Mononuclear cell (primary cell): ENCODE data around the gene ZBTB8OS. TPM values are rescaled to one million over a fixed set of nuclear protein-coding genes. Genes with fewer than 3 reads are reported as not detected.
"Not testable (repeated sequence)": the region's sequence is repeated elsewhere in the genome, so short reads cannot be mapped to it uniquely, and the experiment has no call there.

Experiments
- H3K27me3 ChIP-seq: 2 replicates; pipeline ENCODE4 v1.6.0; 2011; ENCODE audit warnings: low read length, control low read depth; ENCODE audit not compliant: insufficient read depth
- H3K4me1 ChIP-seq: 2 replicates; pipeline ENCODE4 v1.5.1; 2011; ENCODE audit warnings: mild to moderate bottlenecking, low read length, control low read depth; ENCODE audit not compliant: insufficient read depth
- H3K4me3 ChIP-seq: 2 replicates; pipeline ENCODE4 v1.5.1; 2011; ENCODE audit warnings: mild to moderate bottlenecking, low read length, moderate library complexity
- H3K9me3 ChIP-seq: 2 replicates; pipeline ENCODE4 v1.5.1; 2011; ENCODE audit warnings: low read depth, mild to moderate bottlenecking, control low read depth, low read length
- total RNA-seq: library from RNA; depleted of rRNA; stranded (reverse); fragments of >200 nt; gene quantifications from one replicate; pipeline ENCODE4 v1.2.3, GENCODE V29; 2012

ZBTB8OS gene
- total RNA-seq, 1 donor, result 34.5 TPM

DNA sequence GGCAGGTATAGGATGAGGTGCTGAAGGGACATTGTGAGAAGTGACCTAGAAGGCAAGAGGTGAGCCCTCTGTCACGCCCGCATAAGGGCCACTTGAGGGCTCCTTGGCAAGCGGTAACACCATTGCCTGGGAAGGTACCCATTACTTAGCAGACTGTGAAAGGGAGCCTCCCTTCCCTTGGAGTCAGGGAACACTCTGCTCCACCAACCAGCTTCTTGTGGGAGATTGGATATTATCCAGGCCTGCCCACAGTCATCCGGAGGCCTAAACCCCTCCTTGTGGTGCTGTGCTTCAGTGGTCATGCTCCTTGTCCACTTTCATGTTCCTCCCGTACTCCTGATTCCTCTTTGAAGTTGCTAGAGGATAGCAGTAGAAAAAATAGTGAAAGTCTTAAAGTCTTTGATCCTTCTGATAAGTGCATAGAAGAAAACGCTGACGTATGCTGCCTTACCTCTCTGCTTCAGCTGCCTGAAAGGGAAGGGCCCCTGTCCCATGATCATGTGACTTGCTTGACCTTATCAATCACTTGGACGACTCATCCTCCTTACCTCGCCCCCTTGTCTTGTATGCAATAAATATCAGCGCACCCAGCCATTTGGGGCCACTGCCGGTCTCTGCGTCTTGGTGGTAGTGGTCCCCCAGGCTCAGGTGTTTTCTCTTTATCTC lies 16.7 kb upstream of the ZBTB8OS start:
- H3K4me1 ChIP-seq, result no peaks in the 10 kb centered on the region
- no peaks in the 10 kb centered on the region for H3K9me3 ChIP-seq
- H3K4me3 ChIP-seq, result no peak overlapping the region

GRCh38 chr1:32665915-32666314 lies 15.6 kb upstream of the ZBTB8OS start:
- Histone ChIP-seq H3K4me1 (no peaks in the 10 kb centered on the region), H3K4me3 (no peak overlapping the region), H3K9me3 (no peaks in the 10 kb centered on the region), H3K27me3 (no peaks in the 10 kb centered on the region)

More for the DNA sequence above, 16.7 kb upstream of the ZBTB8OS start:
- no peaks in the 10 kb centered on the region for H3K27me3 ChIP-seq

DNA sequence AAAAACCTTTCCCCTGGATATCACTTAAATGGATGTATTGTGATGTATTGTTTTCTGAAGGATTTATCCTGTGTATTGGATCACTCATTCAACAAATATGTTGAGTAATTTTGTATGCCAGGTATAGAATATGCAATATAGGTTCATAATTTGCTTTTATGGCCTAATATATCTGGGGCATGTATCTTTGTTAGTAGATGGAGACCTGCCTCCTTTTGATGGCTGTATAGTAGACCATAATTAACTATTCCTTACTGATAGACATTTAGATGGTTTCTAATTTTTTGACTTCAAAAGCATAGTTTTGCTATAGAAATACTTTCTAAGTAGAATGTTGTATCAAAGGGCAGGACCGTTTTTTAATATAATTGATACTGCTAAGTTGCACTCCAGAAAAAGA lies 9.2 kb upstream of the ZBTB8OS start:
- no peaks in the 10 kb centered on the region for H3K9me3 ChIP-seq
- no peak overlapping the region for H3K4me3 ChIP-seq
- no peaks in the 10 kb centered on the region for H3K27me3 ChIP-seq
- peaks cover 4% of the 10 kb centered on the region for H3K4me1 ChIP-seq

GRCh38 chr1:32652244-32652962 lies 2.1 kb upstream of the ZBTB8OS start:
- H3K4me3 ChIP-seq, result no peak overlapping the region
- no peaks in the 10 kb centered on the region for H3K9me3 ChIP-seq
- H3K27me3 ChIP-seq, result no peaks in the 10 kb centered on the region
- H3K4me1 ChIP-seq, result peaks cover 44% of the 10 kb centered on the region

- H3K4me1 ChIP-seq, result peaks cover 44% of the 10 kb centered on the region
- no peaks in the 10 kb centered on the region for H3K27me3 ChIP-seq
- peak overlapping the region; percentile 71 for H3K4me3 ChIP-seq
- no peaks in the 10 kb centered on the region for H3K9me3 ChIP-seq
Observed at GRCh38 chr1:32651461-32652073, 1.2 kb upstream of the ZBTB8OS start.

DNA sequence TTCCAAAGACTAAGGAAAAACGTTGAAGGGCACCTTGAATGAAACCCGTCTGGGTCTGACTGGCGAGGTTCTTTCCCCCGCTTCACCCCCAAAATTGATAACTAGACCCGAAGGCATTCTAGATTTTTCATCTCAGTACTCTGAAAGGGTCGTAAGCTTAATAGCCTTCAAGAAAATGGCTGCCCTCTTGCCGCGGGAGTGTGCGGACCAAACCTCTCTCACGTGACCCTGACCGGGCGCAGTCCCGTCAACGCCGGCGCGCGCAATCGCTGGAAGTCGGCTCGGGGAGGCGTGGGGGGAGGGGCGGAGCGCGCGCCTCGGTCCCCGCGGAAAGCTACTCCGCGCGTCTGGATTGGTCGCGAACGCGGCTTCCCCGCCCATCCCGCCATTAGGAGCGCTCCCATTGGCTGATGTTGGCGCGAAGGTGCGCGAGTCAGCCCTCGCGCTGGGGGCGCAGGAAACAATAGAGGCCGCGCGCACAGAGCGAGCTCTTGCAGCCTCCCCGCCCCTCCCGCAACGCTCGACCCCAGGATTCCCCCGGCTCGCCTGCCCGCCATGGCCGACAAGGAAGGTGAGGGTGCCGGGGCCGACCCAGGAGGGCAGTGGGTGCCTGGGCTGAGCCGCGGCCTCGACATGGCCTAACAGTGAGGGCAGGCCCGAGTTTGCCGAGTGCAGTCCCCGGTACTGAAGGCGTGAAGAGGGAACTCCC lies 556 bp upstream of the ZBTB8OS start, which contains the start of gene RBBP4:
Gene RBBP4 (plus strand): TSS at position 457 of the 709 bp plus-strand sequence. CDS start 99 bp downstream, at position 556.
- Histone ChIP-seq H3K27me3 (no peaks in the 10 kb centered on the region), H3K9me3 (no peaks in the 10 kb centered on the region), H3K4me1 (peaks cover 44% of the 10 kb centered on the region), H3K4me3 (peak within 1 kb of the TSS; percentile 71)

DNA sequence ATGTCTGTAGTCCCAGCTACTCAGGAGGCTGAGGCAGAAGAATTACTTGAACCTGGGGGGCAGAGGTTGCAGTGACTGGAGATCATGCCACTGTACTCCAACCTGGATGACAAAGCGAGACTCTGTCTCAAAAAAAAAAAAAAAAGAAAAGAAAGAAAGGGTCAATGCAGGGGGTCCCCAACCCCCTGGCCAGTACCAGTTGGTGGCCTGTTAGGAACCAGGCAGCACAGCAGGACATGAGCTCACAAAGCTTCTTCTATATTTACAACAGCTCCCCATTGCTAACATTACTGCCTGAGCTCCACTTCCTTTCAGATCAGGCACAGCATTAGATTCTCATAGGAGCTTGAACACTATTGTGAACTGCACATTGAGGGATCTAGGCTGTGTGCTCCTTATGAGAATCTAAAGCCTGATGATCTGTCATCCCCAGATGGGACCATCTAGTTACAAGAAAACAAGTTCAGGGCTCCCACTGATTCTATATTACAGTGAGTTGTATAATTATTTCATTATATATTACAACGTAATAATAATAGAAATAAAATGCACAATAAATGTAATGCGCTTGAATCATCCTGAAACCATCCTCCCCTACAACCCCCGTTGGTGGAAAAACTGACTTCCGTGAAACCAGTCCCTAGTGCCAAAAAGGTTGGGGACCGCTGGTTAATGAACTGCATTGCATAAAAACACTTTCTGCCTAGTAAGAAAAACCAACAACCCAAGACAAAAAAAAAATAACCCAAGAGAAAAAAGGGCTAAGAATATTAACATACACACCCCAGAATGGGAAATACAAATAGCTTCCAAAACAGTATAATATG lies 2.8 kb downstream of the ZBTB8OS start:
- H3K4me1 ChIP-seq, result peaks cover 31% of the 10 kb centered on the region
- no peaks in the 10 kb centered on the region for H3K27me3 ChIP-seq
- no peak overlapping the region for H3K4me3 ChIP-seq
- no peaks in the 10 kb centered on the region for H3K9me3 ChIP-seq

GRCh38 chr1:32644426-32644825 lies 5.9 kb downstream of the ZBTB8OS start:
- Histone ChIP-seq H3K27me3 (no peaks in the 10 kb centered on the region), H3K9me3 (no peaks in the 10 kb centered on the region), H3K4me1 (peaks cover 16% of the 10 kb centered on the region), H3K4me3 (no peak overlapping the region)

- H3K4me1 ChIP-seq, H3K27me3 ChIP-seq, H3K4me3 ChIP-seq, H3K9me3 ChIP-seq: not testable (repeated sequence)
Observed at GRCh38 chr1:32642292-32642827, 8.0 kb downstream of the ZBTB8OS start.

DNA sequence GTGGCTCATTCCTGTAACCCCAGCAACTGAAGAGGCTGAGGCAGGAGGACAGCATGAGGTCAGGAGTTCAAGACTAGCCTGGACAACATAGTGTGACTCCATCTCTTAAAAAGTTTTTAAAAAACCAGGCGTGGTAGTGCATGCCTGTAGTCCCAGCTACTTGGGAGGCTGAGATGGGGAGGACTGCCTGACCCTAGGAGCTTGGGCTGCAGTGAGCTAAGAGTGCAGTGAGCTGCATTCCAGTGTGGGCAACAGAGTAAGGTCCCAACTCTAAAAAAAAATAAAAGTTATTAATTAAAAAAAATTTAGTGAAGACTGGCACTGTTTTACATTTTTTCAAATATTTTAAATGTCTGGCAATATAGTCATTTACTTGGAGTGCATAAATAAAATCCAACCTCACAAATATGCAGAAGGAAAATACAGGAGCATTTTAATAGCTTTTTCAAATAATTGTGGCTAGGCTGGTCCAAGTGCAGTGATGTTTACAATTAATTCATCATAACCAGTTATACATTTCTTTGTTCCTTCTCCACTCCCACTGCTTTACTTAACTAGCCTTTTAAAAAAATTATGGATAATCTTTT lies 10.8 kb downstream of the ZBTB8OS start:
- H3K4me3 ChIP-seq, result no peak overlapping the region
- no peaks in the 10 kb centered on the region for H3K9me3 ChIP-seq
- no peaks in the 10 kb centered on the region for H3K27me3 ChIP-seq
- H3K4me1 ChIP-seq, result peaks cover 5% of the 10 kb centered on the region

DNA sequence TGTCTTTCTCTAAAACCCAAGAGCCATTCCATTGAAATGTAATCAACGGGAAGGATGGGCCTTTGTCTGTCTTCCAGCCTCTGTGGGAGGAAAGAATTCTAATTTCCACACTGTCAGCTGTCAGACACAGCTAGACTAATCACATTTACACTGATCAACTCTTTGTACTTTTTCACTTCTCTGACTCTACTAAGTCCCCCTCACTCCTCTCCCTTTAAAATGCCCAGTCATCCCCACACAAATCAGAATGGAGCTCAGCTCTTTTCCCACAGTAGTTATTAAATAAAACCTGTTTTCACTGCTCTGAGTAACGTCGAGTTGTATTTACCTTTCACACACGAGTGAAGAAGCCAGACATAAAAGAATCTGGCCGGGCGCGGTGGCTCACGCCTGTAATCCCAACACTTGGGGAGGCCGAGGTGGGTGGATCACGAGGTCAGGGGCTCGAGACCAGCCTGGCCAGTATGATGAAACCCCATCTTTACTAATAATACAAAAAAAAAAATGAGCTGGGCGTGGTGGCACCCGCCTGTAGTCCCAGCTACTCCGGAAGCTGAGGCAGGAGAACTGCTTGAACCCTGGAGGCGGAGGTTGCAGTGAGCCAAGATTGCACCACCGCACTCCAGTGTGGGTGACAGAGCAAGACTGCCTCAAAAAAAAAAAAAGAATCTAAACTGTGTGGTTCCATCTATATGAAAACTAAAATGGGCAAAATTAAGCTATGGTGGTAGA lies 13.3 kb downstream of the ZBTB8OS start:
- Histone ChIP-seq H3K27me3 (no peaks in the 10 kb centered on the region), H3K9me3 (no peaks in the 10 kb centered on the region), H3K4me3 (no peak overlapping the region), H3K4me1 (peaks cover 5% of the 10 kb centered on the region)

DNA sequence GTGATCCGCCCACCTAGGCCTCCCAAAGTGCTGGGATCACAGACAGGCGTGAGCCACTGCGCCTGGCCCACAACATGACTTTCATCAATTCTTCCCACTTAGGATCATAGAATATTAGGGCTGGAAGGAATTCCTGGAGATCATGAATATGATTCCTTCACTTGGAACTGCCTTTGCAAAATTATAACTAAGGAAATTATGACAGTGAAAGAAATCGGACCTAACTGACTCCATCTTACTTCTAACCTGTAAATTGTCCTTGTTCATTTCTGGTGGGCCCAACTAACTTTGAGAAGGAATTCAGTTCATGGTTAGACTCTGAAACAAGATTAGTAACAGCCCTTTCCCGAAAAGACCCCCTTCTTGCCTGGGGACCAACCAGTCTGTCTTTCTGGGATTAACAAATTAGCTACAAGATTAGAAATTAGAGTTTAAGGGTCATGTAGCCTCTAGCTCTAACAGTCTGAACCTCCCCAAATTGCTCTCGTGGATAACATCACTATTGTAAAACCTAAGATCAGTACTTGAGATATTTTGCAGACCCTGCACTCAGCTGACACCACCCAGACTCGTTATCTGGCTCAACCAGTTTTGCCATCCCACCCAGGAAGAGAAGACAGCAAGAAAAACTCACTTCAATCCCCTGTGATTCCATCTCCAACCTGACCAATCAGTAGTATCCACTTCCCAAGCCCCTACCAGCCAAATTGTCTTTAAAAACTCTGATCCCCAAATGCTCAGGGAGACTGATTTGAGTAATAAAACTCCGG lies 14.7 kb downstream of the ZBTB8OS start:
- Histone ChIP-seq H3K4me3 (no peak overlapping the region), H3K9me3 (no peaks in the 10 kb centered on the region), H3K27me3 (no peaks in the 10 kb centered on the region), H3K4me1 (peaks cover 5% of the 10 kb centered on the region)

DNA sequence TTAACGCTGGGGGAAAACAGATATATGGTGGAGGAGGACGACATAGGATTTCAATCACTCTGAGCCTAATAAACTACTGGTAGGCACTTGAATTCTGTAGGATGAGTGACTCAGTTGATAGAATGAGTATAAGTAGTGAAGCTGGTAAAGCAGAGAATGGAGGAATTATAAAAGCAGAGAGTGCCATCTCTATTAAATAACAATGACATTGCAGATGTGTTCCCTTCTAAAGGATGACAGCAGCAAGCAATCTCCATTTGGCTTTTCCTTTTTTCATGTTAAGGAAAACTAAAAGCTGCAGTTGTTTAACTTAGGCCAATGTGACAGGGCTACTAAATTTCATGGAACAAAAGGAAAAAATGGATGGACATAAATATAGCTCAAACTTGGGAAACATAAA lies 17.5 kb downstream of the ZBTB8OS start:
- no peaks in the 10 kb centered on the region for H3K27me3 ChIP-seq
- H3K4me1 ChIP-seq, result peaks cover 6% of the 10 kb centered on the region
- no peak overlapping the region for H3K4me3 ChIP-seq
- no peaks in the 10 kb centered on the region for H3K9me3 ChIP-seq
